Keratinocyte (primary cell): ENCODE results near the gene CAVIN1.

Source experiments
- EZH2 ChIP-seq: IDR thresholded peaks from one replicate; pipeline ENCODE4 v1.6.1; 2012; ENCODE audit warnings: inconsistent platforms, mild to moderate bottlenecking, low read length, moderate library complexity
- TF ChIP-seq, protein P1 (sequence below), 3 experiments: IDR thresholded peaks in 1 of 3; conservative IDR thresholded peaks in 1 of 3; optimal IDR thresholded peaks in 1 of 3; 2 replicates in 2 of 3; 3 replicates in 1 of 3; pipeline versions ENCODE3 to v1.5.1; 2011; ENCODE audit warnings: low read length in 3 of 3, mild to moderate bottlenecking in 3 of 3, moderate library complexity in 2 of 3, control low read depth in 1 of 3, inconsistent platforms in 1 of 3; ENCODE audit not compliant: insufficient read depth in 2 of 3; ENCODE audit errors: extremely low read depth in 1 of 3

DNA sequence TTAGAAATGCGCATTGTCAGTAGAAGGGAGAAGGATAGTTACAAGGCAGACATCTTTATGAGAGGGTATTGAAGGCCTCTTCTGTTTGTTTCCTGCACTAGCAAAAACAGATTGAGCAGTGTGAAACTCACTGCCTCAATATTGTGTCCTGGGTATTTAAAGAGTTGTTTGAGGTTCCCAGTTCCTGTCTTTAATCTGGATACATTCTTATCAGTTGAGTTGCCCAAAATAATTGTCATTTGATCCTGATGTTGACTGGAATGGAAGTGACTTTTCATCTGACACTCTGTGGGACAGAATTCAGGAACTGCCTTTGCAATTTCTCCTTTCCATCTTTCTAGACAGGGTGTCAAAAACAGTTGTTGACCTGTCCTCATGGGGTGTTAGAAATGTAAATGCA, 37.3 kb upstream of the CAVIN1 start:
- TF ChIP-seq, protein P1, sequence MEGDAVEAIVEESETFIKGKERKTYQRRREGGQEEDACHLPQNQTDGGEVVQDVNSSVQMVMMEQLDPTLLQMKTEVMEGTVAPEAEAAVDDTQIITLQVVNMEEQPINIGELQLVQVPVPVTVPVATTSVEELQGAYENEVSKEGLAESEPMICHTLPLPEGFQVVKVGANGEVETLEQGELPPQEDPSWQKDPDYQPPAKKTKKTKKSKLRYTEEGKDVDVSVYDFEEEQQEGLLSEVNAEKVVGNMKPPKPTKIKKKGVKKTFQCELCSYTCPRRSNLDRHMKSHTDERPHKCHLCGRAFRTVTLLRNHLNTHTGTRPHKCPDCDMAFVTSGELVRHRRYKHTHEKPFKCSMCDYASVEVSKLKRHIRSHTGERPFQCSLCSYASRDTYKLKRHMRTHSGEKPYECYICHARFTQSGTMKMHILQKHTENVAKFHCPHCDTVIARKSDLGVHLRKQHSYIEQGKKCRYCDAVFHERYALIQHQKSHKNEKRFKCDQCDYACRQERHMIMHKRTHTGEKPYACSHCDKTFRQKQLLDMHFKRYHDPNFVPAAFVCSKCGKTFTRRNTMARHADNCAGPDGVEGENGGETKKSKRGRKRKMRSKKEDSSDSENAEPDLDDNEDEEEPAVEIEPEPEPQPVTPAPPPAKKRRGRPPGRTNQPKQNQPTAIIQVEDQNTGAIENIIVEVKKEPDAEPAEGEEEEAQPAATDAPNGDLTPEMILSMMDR (optimal IDR thresholded peaks at IDR 0.05 in 1 of 3, IDR thresholded peaks at IDR 0.05 in 1 of 3, conservative IDR thresholded peaks at IDR 0.05 in 1 of 3; ENCODE audit: extremely low read depth in 1 of 3, insufficient read depth in 2 of 3, low read length in 3 of 3) = no peak
- no peak for TF ChIP-seq EZH2
